Chondrocyte (in vitro differentiated cells): ENCODE measurements around the gene STN1. TPM values are rescaled to one million over a fixed set of nuclear protein-coding genes. Genes with fewer than 3 reads are reported as not detected.

Experiments used
- DNase-seq: peaks from one replicate; pipeline ENCODE4 v3.0.0; 2021; ENCODE audit warnings: mixed read lengths, low spot score
- H3K27ac Mint-ChIP-seq: one replicate; pipeline ENCODE4 v1.8.0; 2021; ENCODE audit warnings: mild to moderate bottlenecking, moderate library complexity, mixed read lengths; ENCODE audit not compliant: unreplicated experiment
- H3K27me3 Mint-ChIP-seq: 2 replicates; pipeline ENCODE4 v1.8.0; 2021; ENCODE audit warnings: low read depth, mixed read lengths
- H3K36me3 Mint-ChIP-seq: 2 replicates; pipeline ENCODE4 v1.8.0; 2021; ENCODE audit warnings: low read depth, mixed read lengths
- H3K4me1 Mint-ChIP-seq: 2 replicates; pipeline ENCODE4 v1.8.0; 2021; ENCODE audit warnings: low read depth, mild to moderate bottlenecking, mixed read lengths
- H3K4me3 Mint-ChIP-seq: one replicate; pipeline ENCODE4 v1.8.0; 2021; ENCODE audit warnings: mild to moderate bottlenecking, moderate library complexity, mixed read lengths; ENCODE audit not compliant: unreplicated experiment
- H3K9me3 Mint-ChIP-seq: 2 replicates; pipeline ENCODE4 v1.8.0; 2021; ENCODE audit warnings: low read depth, mixed read lengths
- total RNA-seq: library from RNA; stranded (reverse); gene quantifications from 3 replicates; pipeline ENCODE4 v1.2.1, GENCODE V29; 2021
- TF ChIP-seq, protein P1 (sequence below): fragments of 200-600 bp; sonication (generic); IDR thresholded peaks from 2 replicates; pipeline ENCODE4 v1.5.0; 2021; ENCODE audit warnings: antibody characterized with exemption, mild to moderate bottlenecking, moderate library complexity

STN1 gene
- total RNA-seq, 1 donor from 2014 or later: 15.8 TPM

- Mint-ChIP-seq H3K4me1 (no peaks in the 10 kb centered on the region), H3K4me3 (no peak overlapping the region), H3K27me3 (no peaks in the 10 kb centered on the region), H3K27ac (no peak overlapping the region), H3K9me3 (peaks cover 3% of the 10 kb centered on the region), H3K36me3 (peaks cover 1% of the 10 kb centered on the region)
- TF ChIP-seq, protein P1, sequence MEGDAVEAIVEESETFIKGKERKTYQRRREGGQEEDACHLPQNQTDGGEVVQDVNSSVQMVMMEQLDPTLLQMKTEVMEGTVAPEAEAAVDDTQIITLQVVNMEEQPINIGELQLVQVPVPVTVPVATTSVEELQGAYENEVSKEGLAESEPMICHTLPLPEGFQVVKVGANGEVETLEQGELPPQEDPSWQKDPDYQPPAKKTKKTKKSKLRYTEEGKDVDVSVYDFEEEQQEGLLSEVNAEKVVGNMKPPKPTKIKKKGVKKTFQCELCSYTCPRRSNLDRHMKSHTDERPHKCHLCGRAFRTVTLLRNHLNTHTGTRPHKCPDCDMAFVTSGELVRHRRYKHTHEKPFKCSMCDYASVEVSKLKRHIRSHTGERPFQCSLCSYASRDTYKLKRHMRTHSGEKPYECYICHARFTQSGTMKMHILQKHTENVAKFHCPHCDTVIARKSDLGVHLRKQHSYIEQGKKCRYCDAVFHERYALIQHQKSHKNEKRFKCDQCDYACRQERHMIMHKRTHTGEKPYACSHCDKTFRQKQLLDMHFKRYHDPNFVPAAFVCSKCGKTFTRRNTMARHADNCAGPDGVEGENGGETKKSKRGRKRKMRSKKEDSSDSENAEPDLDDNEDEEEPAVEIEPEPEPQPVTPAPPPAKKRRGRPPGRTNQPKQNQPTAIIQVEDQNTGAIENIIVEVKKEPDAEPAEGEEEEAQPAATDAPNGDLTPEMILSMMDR: no peak
- DNase-seq: no peak
Observed at GRCh38 chr10:103958996-103959395, 41.0 kb upstream of the STN1 start.

GRCh38 chr10:103954543-103954942 lies 36.6 kb upstream of the STN1 start:
- Mint-ChIP-seq H3K4me1 (no peaks in the 10 kb centered on the region), H3K36me3 (peaks cover 1% of the 10 kb centered on the region), H3K4me3 (no peak overlapping the region), H3K27me3 (peaks cover 1% of the 10 kb centered on the region), H3K27ac (no peak overlapping the region), H3K9me3 (peaks cover 3% of the 10 kb centered on the region)
- no peak for DNase-seq
- TF ChIP-seq, protein P1: no peak

- no peak overlapping the region for H3K27ac Mint-ChIP-seq
- no peak overlapping the region for H3K4me3 Mint-ChIP-seq
- peaks cover 3% of the 10 kb centered on the region for H3K27me3 Mint-ChIP-seq
- DNase-seq: no peak
- peaks cover 1% of the 10 kb centered on the region for H3K36me3 Mint-ChIP-seq
- TF ChIP-seq, protein P1: no peak
- H3K9me3 Mint-ChIP-seq: peaks cover 3% of the 10 kb centered on the region
- no peaks in the 10 kb centered on the region for H3K4me1 Mint-ChIP-seq
Observed at GRCh38 chr10:103951942-103952341, 34.0 kb upstream of the STN1 start.

- DNase-seq: no peak
- H3K4me1 Mint-ChIP-seq: no peaks in the 10 kb centered on the region
Observed at GRCh38 chr10:103951183-103951582, 33.2 kb upstream of the STN1 start.

DNA sequence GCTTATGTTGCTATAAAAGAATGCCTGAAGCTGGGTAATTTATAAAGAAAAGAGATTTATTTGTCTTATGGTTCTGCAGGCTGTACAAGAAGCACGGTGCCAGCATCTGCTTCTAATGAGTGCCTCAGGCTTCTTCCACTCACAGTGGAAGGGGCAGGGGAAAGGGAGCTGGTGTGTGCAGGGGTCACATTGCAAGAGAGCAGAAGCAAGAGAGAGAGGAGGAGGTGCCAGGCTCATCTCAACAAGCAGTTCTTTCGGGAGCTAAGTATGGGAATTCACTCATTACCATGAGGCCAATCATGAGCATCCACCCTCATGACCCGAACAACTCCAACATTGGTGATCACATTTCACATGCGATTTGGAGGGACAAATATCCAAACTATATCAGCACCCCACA lies 31.7 kb upstream of the STN1 start:
- H3K27me3 Mint-ChIP-seq: peaks cover 3% of the 10 kb centered on the region
- H3K4me3 Mint-ChIP-seq: no peak overlapping the region
- peaks cover 3% of the 10 kb centered on the region for H3K9me3 Mint-ChIP-seq
- peaks cover 1% of the 10 kb centered on the region for H3K36me3 Mint-ChIP-seq
- no peaks in the 10 kb centered on the region for H3K4me1 Mint-ChIP-seq
- H3K27ac Mint-ChIP-seq: no peak overlapping the region
- DNase-seq: no peak
- TF ChIP-seq, protein P1: no peak

More at GRCh38 chr10:103951183-103951582, 33.2 kb upstream of the STN1 start:
- no peak overlapping the region for H3K27ac Mint-ChIP-seq
- peaks cover 1% of the 10 kb centered on the region for H3K36me3 Mint-ChIP-seq
- H3K27me3 Mint-ChIP-seq: peaks cover 3% of the 10 kb centered on the region
- TF ChIP-seq, protein P1: no peak
- H3K9me3 Mint-ChIP-seq: peaks cover 3% of the 10 kb centered on the region
- no peak overlapping the region for H3K4me3 Mint-ChIP-seq
